ENCODE measurements around the gene TEK. TPM values are rescaled to one million over a fixed set of nuclear protein-coding genes. Genes with fewer than 3 reads are reported as not detected.

TEK gene
- total RNA-seq, 2 experiments from 2014 or later, result not detected

DNA sequence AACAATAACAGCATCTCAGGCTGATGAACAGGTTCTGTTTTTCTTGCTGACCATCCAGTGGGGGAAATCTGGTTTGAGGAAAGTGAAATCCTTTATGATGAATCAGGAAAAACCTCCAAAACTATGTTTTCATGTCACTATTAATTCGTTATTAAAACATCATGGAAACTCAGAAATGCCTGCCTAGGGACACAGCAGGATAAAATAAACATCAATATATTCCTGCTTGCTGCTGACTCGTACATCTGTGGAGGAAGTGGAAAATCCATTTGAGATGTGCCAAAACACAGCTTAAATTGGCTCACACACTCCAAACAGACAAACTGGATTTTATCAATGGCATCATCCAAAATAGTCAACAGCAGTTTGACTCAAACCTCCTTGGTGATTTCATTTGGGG is 53.0 kb downstream of the TEK start:
- H3K27me3 Mint-ChIP-seq (ENCODE audit: low read depth), result peaks cover 5% of the 10 kb centered on the region
- H3K27ac Mint-ChIP-seq, result no peak overlapping the region
- no peak overlapping the region for H3K4me3 Mint-ChIP-seq
- CTCF ChIA-PET, result interaction anchor here (0.6 kb wide), 1 partner anchor 556 kb away, joined by 7 read pairs; no protein-coding TSS in a partner anchor
- no peaks in the 10 kb centered on the region for H3K4me1 Mint-ChIP-seq (ENCODE audit: low read depth)
- no peak for DNase-seq
- intact Hi-C loops (cut with micrococcal nuclease), result no loop called here
- no peaks in the 10 kb centered on the region for H3K9me3 Mint-ChIP-seq
- no peaks in the 10 kb centered on the region for H3K36me3 Mint-ChIP-seq (ENCODE audit: low read depth)

DNA sequence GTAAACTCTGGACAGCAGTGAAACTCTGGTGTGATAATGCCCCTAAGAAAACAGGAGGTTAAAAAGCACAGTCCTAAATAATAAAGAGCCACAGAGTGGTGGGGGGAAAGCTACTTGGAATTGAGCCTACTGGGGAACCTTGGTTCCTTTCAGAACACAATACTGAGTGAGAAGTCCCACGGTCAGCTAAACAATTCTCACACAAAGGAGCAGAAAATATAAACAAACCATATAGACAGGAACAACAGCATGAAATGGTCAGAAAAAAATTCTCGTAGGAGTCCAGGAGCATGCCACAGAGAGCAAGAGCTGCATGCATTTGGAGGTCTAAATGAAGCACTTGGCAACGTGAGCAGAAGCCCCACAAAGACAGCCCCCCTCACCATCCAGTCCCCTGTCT is 56.0 kb downstream of the TEK start:
- peaks cover 7% of the 10 kb centered on the region for H3K9me3 Mint-ChIP-seq

DNA sequence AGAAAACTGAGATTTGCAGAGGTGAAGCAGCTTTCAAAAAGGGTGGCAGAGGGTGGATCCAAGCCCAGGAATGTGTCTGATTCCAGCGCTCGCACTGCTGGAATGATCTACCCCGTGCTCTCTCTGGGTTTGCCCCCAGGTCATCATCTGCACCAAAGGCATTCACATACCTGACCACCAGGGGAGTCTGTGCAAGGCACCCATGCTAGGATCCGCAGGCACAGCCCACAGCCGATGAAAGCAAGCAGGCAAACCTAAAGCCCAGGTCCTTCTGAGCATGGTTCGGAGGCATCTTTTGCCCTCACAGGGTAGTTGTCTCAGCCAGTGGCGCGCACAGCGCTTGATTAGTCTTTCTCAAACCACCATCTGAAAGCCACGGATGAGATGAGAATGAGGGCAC is 56.6 kb downstream of the TEK start:
- H3K4me3 Mint-ChIP-seq, result no peak overlapping the region
- no peaks in the 10 kb centered on the region for H3K4me1 Mint-ChIP-seq (ENCODE audit: low read depth)
- no peak for DNase-seq
- intact Hi-C loops (cut with micrococcal nuclease), result no loop called here
- H3K27me3 Mint-ChIP-seq (ENCODE audit: low read depth), result peaks cover 7% of the 10 kb centered on the region
- CTCF ChIA-PET, result no interaction called here
- H3K9me3 Mint-ChIP-seq, result peaks cover 7% of the 10 kb centered on the region
- no peak overlapping the region for H3K27ac Mint-ChIP-seq
- no peaks in the 10 kb centered on the region for H3K36me3 Mint-ChIP-seq (ENCODE audit: low read depth)

More for the DNA sequence above, 56.0 kb downstream of the TEK start:
- Mint-ChIP-seq H3K27ac (no peak overlapping the region), H3K27me3 (ENCODE audit: low read depth) (peaks cover 7% of the 10 kb centered on the region), H3K4me3 (no peak overlapping the region), H3K4me1 (ENCODE audit: low read depth) (no peaks in the 10 kb centered on the region), H3K36me3 (ENCODE audit: low read depth) (no peaks in the 10 kb centered on the region)
- intact Hi-C loops (cut with micrococcal nuclease), result no loop called here
- no peak for DNase-seq
- CTCF ChIA-PET, result no interaction called here

DNA sequence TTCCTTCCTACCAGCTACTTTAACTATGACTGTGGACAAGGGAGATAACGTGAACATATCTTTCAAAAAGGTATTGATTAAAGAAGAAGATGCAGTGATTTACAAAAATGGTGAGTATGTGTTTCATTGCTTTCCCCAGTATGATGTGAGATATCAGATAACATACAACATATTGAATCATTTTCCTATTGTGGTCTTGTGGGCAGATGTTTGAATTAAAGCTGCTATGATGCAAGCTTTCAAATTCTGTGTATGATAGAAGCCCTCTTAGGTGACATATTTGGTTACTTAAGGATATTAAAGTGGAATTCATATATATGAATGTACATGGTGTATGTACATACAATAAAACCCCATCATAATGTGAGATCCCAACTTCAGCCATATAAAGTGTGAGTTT is 59.5 kb downstream of the TEK start:
- intact Hi-C loops (cut with micrococcal nuclease), result no loop called here
- H3K9me3 Mint-ChIP-seq, result peaks cover 7% of the 10 kb centered on the region
- no peak for DNase-seq
- H3K27ac Mint-ChIP-seq, result no peak overlapping the region
- no peaks in the 10 kb centered on the region for H3K36me3 Mint-ChIP-seq (ENCODE audit: low read depth)
- CTCF ChIA-PET, result no interaction called here
- H3K27me3 Mint-ChIP-seq (ENCODE audit: low read depth), result peaks cover 2% of the 10 kb centered on the region
- no peak overlapping the region for H3K4me3 Mint-ChIP-seq
- H3K4me1 Mint-ChIP-seq (ENCODE audit: low read depth), result no peaks in the 10 kb centered on the region

DNA sequence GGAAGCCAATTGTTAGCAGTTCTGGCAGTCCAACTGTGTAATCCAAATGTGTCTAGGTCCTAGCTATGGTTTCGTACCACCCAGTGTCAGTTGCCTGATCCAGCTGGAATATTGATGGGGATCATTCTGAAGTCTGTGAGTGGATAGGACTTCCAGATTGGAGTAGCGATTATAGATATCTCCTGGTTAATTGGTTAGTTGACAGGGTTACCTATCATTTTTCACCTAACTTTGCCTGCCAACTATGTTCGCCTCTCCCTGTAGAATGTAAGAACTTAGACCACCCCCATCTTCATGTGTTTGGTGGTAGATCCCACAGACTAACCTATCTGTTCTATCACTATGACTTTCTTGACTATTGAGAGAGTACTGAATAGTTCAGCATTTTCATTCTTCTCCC is 59.9 kb downstream of the TEK start:
- H3K27ac Mint-ChIP-seq, result no peak overlapping the region
- H3K4me3 Mint-ChIP-seq, result no peak overlapping the region
- peaks cover 7% of the 10 kb centered on the region for H3K9me3 Mint-ChIP-seq
- CTCF ChIA-PET, result no interaction called here
- H3K36me3 Mint-ChIP-seq (ENCODE audit: low read depth), result no peaks in the 10 kb centered on the region
- intact Hi-C loops (cut with micrococcal nuclease), result no loop called here
- no peaks in the 10 kb centered on the region for H3K4me1 Mint-ChIP-seq (ENCODE audit: low read depth)
- H3K27me3 Mint-ChIP-seq (ENCODE audit: low read depth), result peaks cover 2% of the 10 kb centered on the region
- no peak for DNase-seq

DNA sequence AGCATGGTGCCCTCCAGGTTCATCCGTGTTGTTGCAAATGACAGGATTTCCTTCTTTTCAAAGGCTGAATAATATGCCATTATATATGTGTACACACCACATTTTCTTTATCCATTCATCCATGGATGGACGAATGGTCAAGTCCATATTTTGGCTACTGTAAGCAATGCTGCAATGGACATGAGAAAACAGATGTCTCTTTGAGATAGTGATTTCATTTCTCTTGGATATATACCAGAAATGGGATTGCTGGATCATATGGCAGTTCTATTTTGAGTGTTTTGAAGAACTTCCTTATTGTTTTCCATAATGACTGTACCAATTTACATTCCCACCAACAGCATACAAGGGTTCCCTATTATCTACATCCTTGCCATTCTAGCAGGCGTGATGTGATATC is 67.9 kb downstream of the TEK start:
- Mint-ChIP-seq H3K36me3 (ENCODE audit: low read depth) (no peaks in the 10 kb centered on the region), H3K9me3 (peaks cover 4% of the 10 kb centered on the region), H3K4me3 (no peak overlapping the region), H3K27ac (no peak overlapping the region), H3K4me1 (ENCODE audit: low read depth) (no peaks in the 10 kb centered on the region), H3K27me3 (ENCODE audit: low read depth) (peaks cover 4% of the 10 kb centered on the region)
- CTCF ChIA-PET, result no interaction called here
- DNase-seq, result no peak
- intact Hi-C loops (cut with micrococcal nuclease), result no loop called here

DNA sequence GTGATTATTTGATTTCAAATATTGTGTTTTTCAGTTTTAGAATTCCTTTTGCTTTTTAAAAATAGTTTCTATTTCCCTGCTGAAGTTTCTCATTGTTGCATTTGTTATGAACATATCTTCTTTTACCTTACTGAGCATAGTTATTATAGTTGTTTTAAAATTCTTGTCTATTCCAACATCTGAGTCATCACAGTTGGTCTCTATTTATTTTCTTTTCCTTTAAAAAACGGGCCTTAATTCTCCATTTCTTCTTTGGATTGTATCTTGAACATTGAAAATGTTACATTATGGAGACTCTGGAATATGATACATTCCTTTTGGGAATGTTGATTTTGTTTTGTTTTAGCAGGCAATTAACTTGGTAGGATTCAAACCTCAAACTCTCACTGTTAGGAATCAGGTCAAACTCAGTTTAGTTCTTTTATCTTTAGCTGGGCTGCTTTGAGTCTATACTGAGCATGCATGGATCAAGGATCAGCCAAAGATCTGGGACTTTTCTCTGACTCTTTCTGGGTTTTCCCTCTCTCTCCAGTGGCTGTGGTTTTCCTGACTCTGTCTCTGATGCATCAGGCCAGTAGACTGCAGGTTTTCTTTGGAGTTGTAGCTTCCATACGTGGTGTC is 70.3 kb downstream of the TEK start:
- peaks cover 7% of the 10 kb centered on the region for H3K27me3 Mint-ChIP-seq (ENCODE audit: low read depth)
- no peak for DNase-seq
- H3K9me3 Mint-ChIP-seq, result peaks cover 4% of the 10 kb centered on the region
- intact Hi-C loops (cut with micrococcal nuclease), result no loop called here
- H3K27ac Mint-ChIP-seq, result no peak overlapping the region
- H3K4me3 Mint-ChIP-seq, result no peak overlapping the region
- no peaks in the 10 kb centered on the region for H3K36me3 Mint-ChIP-seq (ENCODE audit: low read depth)
- CTCF ChIA-PET, result no interaction called here
- H3K4me1 Mint-ChIP-seq (ENCODE audit: low read depth), result no peaks in the 10 kb centered on the region

DNA sequence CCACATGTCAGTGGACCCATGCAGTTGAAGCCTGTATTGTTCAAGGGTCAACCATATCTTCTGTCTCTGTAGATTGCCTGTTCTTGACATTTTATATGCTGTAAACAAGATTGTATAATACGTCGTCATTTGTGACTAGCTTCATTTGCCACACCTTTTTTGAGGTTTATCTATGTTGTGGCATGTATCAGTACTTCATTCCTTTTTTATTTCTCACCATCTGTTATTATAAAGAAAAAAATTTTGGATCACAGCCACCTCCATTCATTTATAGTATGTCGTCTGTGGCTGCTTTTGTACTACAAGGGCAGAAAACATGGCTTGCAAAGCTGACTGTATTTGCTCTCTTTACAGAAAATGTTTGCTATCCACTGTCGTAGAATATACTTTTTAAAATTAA is 72.4 kb downstream of the TEK start:
- Mint-ChIP-seq H3K27ac (no peak overlapping the region), H3K27me3 (ENCODE audit: low read depth) (peaks cover 10% of the 10 kb centered on the region), H3K36me3 (ENCODE audit: low read depth) (no peaks in the 10 kb centered on the region), H3K9me3 (peaks cover 4% of the 10 kb centered on the region), H3K4me3 (no peak overlapping the region), H3K4me1 (ENCODE audit: low read depth) (no peaks in the 10 kb centered on the region)
- no peak for DNase-seq
- CTCF ChIA-PET, result no interaction called here
- intact Hi-C loops (cut with micrococcal nuclease), result no loop called here

DNA sequence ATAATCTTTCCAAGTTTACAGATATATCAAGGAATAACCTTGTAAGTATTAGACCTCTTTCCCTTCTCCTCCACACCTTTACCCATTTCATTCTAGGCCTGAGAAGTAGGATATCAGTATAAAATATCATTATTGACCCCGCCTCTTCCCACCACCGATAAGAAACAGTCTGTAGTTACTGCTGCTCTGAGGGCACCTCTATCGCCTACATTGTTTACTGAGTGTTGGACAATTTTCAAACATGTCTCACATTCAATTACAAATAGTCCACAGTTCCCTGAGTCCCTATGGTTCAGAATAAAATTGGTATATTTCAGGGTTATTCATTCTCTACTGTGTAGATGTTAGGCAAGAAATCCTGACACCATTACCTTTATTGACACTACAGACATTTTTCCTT is 73.4 kb downstream of the TEK start:
- Mint-ChIP-seq H3K9me3 (peaks cover 4% of the 10 kb centered on the region), H3K4me3 (no peak overlapping the region), H3K27ac (no peak overlapping the region), H3K4me1 (ENCODE audit: low read depth) (no peaks in the 10 kb centered on the region), H3K27me3 (ENCODE audit: low read depth) (peaks cover 10% of the 10 kb centered on the region), H3K36me3 (ENCODE audit: low read depth) (no peaks in the 10 kb centered on the region)
- CTCF ChIA-PET, result no interaction called here
- DNase-seq, result no peak
- intact Hi-C loops (cut with micrococcal nuclease), result no loop called here

DNA sequence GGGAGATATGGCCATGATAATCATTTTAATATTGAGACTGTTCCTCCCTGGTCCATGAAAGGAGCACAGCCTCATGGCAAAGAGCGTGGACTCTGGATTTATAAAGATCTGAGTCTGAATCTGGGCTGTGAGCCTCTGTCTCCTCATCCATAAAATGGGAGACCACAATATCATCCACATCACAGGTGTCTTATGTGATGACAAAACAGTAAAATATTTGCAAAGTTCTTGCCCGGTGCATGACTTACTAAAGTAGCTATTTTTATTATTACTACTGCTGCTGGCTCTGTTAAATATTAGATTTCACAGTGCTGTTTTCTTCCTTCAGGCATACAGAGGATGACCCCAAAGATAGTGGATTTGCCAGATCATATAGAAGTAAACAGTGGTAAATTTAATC is 74.1 kb downstream of the TEK start:
- H3K4me1 Mint-ChIP-seq (ENCODE audit: low read depth), result no peaks in the 10 kb centered on the region
- H3K27ac Mint-ChIP-seq, result no peak overlapping the region
- H3K4me3 Mint-ChIP-seq, result no peak overlapping the region
- CTCF ChIA-PET, result no interaction called here
- DNase-seq, result no peak
- no peaks in the 10 kb centered on the region for H3K36me3 Mint-ChIP-seq (ENCODE audit: low read depth)
- H3K27me3 Mint-ChIP-seq (ENCODE audit: low read depth), result peaks cover 7% of the 10 kb centered on the region
- intact Hi-C loops (cut with micrococcal nuclease), result no loop called here
- H3K9me3 Mint-ChIP-seq, result peaks cover under 1% of the 10 kb centered on the region

DNA sequence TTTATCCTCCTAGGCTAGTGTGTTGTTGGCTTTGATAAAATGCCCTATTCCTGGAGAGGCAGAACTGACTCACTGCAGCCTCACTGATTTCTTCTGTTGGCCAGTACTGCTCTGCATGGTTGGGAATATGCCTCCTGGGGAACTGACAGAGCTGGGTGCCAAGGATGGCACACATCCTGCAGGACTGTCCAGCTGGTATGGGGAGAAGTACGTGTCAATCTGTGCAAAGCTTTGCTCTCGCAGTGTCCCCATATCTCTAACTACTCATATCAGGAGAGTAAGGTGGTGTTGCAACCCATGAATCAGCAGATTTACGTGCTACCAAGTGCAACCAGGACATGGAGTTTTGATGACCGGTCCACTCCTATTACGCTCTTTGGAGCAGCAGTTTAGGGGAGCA is 74.7 kb downstream of the TEK start:
- Mint-ChIP-seq H3K4me3 (no peak overlapping the region), H3K36me3 (ENCODE audit: low read depth) (no peaks in the 10 kb centered on the region), H3K9me3 (no peaks in the 10 kb centered on the region), H3K4me1 (ENCODE audit: low read depth) (no peaks in the 10 kb centered on the region), H3K27me3 (ENCODE audit: low read depth) (peaks cover 9% of the 10 kb centered on the region), H3K27ac (no peak overlapping the region)
- DNase-seq, result no peak
- intact Hi-C loops (cut with micrococcal nuclease), result no loop called here
- CTCF ChIA-PET, result no interaction called here

DNA sequence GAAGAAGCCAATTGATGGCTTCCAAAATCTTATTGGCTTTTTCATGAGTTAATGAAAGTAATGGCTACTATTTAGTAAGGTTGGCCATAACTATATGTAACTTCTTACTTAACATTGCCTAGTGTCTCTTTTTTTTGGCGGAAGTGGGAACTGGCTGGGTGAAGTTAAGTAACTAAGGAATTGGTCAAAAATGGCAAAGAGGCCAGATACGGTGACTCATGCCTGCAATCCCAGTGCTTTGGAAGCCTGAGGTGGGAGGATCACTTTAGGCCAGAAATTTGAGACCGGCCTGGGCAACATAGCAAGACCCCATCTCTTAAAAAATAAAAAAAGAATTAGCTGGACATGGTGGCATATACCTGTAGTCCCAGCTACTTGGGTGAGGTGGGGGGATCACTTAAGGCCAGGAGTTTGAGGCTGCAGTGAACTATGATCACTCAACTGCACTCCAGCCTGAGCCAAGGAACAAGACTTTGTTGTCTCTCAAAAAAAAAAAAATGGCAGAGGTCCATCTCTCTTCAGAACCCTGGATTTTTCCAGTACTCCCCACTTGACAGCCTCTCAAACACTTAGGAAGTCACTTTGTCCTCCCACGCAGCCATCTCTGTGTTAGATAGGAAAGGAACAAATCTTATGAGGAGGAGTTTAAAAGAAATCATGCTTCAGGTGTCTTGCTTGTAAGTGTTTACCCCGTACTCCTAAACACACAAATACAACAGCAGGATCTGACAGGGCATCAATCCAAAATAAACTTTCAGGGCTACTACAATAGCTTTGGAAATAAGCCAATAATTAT is 75.7 kb downstream of the TEK start:
- Mint-ChIP-seq H3K9me3 (no peaks in the 10 kb centered on the region), H3K36me3 (ENCODE audit: low read depth) (no peaks in the 10 kb centered on the region), H3K4me1 (ENCODE audit: low read depth) (no peaks in the 10 kb centered on the region), H3K27me3 (ENCODE audit: low read depth) (peaks cover 10% of the 10 kb centered on the region), H3K27ac (no peak overlapping the region), H3K4me3 (no peak overlapping the region)
- intact Hi-C loops (cut with micrococcal nuclease), result no loop called here
- CTCF ChIA-PET, result no interaction called here
- DNase-seq, result no peak

DNA sequence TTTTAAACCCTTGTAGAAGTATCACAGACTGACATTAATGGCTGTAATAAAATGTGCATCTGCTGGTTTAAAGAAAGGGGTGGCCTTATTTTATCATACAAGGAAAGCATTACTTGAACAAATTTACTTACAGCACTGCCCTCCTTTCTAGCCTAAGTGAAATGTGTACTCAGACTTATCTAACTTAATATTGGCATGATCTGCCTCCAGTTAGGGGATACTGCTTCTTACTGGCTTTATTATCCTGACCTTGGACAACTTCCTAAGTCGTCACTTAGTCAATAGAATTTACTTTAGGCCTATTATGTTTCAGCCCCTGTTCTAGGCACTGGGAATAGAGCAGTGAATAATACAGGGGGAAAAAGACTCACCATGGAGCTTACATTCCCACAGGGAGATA is 79.4 kb downstream of the TEK start:
- Mint-ChIP-seq H3K27ac (no peak overlapping the region), H3K27me3 (ENCODE audit: low read depth) (peaks cover 15% of the 10 kb centered on the region), H3K4me3 (no peak overlapping the region), H3K9me3 (no peaks in the 10 kb centered on the region), H3K36me3 (ENCODE audit: low read depth) (no peaks in the 10 kb centered on the region), H3K4me1 (ENCODE audit: low read depth) (no peaks in the 10 kb centered on the region)
- DNase-seq, result no peak
- intact Hi-C loops (cut with micrococcal nuclease), result no loop called here
- CTCF ChIA-PET, result no interaction called here
